Measurements from ENCODE around the gene KCNRG.
A peak's percentile ranks its signal among the peaks of the same experiment; 100 is the strongest.
"Not testable (repeated sequence)": the region's sequence is repeated elsewhere in the genome, so short reads cannot be mapped to it uniquely, and the experiment has no call there.

Gene KCNRG

GRCh38 chr13:50055454-50055853 lies 40.2 kb downstream of the KCNRG start:
- H3K4me3 ChIP-seq (replicated peaks; ENCODE audit: low read depth, low read length), result peak overlapping the region; percentile 27
- no peak for TF ChIP-seq CTCF (IDR thresholded peaks at IDR 0.05; ENCODE audit: low read length, missing control alignments)
- DNase-seq (ENCODE audit: low read depth), result no peak

DNA sequence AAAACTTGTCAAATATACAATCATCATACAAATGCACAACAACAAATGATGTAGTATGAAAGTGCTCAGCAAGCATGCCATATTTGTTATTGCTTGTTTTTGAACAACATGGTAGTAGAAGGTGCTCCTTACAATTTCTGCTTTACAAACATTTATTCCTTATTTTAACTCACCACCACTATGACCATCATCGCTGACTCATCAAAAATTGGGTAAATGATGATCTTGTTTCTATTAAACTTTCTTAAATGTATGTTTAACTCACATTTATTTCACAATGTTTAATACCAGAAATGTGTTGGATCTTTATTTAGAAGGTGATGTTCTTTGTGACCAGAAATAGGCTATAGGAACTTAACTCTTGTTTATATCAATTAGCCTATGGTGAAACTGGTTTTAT lies 45.5 kb downstream of the KCNRG start:
- TF ChIP-seq CTCF (IDR thresholded peaks at IDR 0.05; ENCODE audit: low read length, missing control alignments), result no peak

GRCh38 chr13:50062336-50062735 lies 47.1 kb downstream of the KCNRG start:
- DNase-seq (ENCODE audit: low read depth); H3K4me3 ChIP-seq (replicated peaks; ENCODE audit: low read depth, low read length): not testable (repeated sequence)

More for the DNA sequence above, 45.5 kb downstream of the KCNRG start:
- H3K4me3 ChIP-seq (replicated peaks; ENCODE audit: low read depth, low read length), result no peak overlapping the region
- DNase-seq (ENCODE audit: low read depth), result no peak

- H3K4me3 ChIP-seq (replicated peaks; ENCODE audit: low read depth, low read length), result no peak overlapping the region
- DNase-seq (ENCODE audit: low read depth), result no peak
- TF ChIP-seq CTCF (IDR thresholded peaks at IDR 0.05; ENCODE audit: low read length, missing control alignments), result no peak
Measured at GRCh38 chr13:50065712-50066111, 50.5 kb downstream of the KCNRG start.

DNA sequence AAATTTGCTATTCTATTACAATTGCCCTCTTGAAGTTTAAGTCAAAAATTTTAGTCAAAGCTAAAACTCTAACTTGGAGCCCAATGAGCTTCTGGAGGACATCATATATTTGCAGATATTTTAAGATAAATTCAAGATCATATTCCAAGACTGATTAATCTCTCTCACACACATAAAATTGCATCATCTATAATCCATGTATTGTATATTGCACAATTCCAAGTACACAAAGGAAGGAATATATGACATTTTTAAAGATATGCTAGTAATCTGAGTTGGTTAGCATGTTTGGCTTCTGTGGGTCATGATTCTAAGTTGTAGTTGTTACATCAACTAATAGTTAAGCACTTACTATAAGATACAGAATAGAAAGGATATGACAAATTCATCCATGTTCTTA lies 53.3 kb downstream of the KCNRG start:
- TF ChIP-seq CTCF (IDR thresholded peaks at IDR 0.05; ENCODE audit: low read length, missing control alignments), result no peak

GRCh38 chr13:50069261-50069660 lies 54.0 kb downstream of the KCNRG start:
- no peak overlapping the region for H3K4me3 ChIP-seq (replicated peaks; ENCODE audit: low read depth, low read length)
- no peak for TF ChIP-seq CTCF (IDR thresholded peaks at IDR 0.05; ENCODE audit: low read length, missing control alignments)
- DNase-seq (ENCODE audit: low read depth), result peak; percentile 57

More for the DNA sequence above, 53.3 kb downstream of the KCNRG start:
- H3K4me3 ChIP-seq (replicated peaks; ENCODE audit: low read depth, low read length), result no peak overlapping the region
- DNase-seq (ENCODE audit: low read depth), result no peak

DNA sequence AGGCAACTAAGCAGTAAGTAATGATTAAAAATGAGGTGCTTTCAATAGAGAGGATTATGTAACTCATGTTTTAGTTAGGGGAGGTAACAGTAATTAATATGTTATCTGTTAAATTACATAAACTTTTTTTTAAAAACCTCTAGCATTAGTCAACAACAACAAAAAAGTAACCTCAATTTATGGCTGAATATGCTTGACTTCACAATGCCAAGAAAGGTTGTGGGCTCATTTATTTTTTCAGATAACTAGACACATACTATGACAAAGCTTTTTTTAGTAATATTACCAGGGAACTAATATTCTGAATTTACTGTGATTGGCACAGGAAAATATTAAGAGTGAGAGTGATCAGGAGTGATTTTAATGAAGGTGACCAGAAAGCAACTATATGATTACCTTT lies 54.9 kb downstream of the KCNRG start:
- TF ChIP-seq CTCF (IDR thresholded peaks at IDR 0.05; ENCODE audit: low read length, missing control alignments), result no peak
- DNase-seq (ENCODE audit: low read depth), result no peak
- no peak overlapping the region for H3K4me3 ChIP-seq (replicated peaks; ENCODE audit: low read depth, low read length)

Data from fibroblast of pulmonary artery (primary cell).